PFSK-1 (cell line): ENCODE results near the gene CUL1.

Experiments used
- FOXP2 ChIP-seq: optimal IDR thresholded peaks from 2 replicates; pipeline ENCODE3; 2011; ENCODE audit warnings: borderline replicate concordance, control low read depth, inconsistent platforms; ENCODE audit not compliant: insufficient read depth; ENCODE audit errors: extremely low read length, extremely low read depth
- POLR2AphosphoS5 ChIP-seq: IDR thresholded peaks from 2 replicates; pipeline ENCODE4 v1.6.1; 2012; ENCODE audit warnings: low read depth, mild to moderate bottlenecking, control low read depth, low read length, moderate library complexity
- SIN3A ChIP-seq: IDR thresholded peaks from 2 replicates; pipeline ENCODE4 v1.6.1; 2012; ENCODE audit warnings: mild to moderate bottlenecking, low read length, moderate library complexity, borderline replicate concordance; ENCODE audit not compliant: insufficient read depth
- TAF1 ChIP-seq: IDR thresholded peaks from 2 replicates; pipeline ENCODE4 v1.6.1; 2012; ENCODE audit warnings: low read length, control low read depth, borderline replicate concordance; ENCODE audit not compliant: insufficient read depth
- TF ChIP-seq, protein P1 (sequence below), 2 experiments: IDR thresholded peaks; 2 replicates each; pipeline versions ENCODE4 v1.6.1 to v1.8.0; 2011 to 2012; ENCODE audit warnings: low read depth in 2 of 2, low read length in 2 of 2, control low read depth in 1 of 2, inconsistent platforms in 1 of 2, mild to moderate bottlenecking in 1 of 2, moderate library complexity in 1 of 2; ENCODE audit not compliant: insufficient read depth in 1 of 2

Gene CUL1

DNA sequence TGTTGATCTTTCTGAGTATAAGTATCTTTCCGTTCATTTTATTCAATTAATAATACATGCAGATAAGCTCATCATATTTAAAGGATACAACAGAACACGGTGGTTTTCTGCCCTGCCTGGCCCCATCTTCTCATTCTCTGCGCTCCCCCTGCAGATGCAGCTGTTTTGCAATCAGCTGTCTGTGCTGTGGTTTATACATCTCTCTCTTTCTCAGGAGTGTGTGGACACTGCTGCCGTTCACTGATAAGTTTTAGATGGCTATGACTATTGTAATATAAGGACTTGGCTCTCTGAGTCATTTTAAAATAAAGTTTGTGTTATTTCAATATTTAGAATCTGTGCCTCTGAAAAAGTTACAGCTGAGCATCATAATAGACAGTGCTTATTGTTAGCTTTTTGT lies 54.5 kb downstream of the CUL1 start:
- TF ChIP-seq TAF1 (no peak), POLR2AphosphoS5 (no peak), SIN3A (no peak), FOXP2 (no peak)
- TF ChIP-seq, protein P1, sequence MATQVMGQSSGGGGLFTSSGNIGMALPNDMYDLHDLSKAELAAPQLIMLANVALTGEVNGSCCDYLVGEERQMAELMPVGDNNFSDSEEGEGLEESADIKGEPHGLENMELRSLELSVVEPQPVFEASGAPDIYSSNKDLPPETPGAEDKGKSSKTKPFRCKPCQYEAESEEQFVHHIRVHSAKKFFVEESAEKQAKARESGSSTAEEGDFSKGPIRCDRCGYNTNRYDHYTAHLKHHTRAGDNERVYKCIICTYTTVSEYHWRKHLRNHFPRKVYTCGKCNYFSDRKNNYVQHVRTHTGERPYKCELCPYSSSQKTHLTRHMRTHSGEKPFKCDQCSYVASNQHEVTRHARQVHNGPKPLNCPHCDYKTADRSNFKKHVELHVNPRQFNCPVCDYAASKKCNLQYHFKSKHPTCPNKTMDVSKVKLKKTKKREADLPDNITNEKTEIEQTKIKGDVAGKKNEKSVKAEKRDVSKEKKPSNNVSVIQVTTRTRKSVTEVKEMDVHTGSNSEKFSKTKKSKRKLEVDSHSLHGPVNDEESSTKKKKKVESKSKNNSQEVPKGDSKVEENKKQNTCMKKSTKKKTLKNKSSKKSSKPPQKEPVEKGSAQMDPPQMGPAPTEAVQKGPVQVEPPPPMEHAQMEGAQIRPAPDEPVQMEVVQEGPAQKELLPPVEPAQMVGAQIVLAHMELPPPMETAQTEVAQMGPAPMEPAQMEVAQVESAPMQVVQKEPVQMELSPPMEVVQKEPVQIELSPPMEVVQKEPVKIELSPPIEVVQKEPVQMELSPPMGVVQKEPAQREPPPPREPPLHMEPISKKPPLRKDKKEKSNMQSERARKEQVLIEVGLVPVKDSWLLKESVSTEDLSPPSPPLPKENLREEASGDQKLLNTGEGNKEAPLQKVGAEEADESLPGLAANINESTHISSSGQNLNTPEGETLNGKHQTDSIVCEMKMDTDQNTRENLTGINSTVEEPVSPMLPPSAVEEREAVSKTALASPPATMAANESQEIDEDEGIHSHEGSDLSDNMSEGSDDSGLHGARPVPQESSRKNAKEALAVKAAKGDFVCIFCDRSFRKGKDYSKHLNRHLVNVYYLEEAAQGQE (IDR thresholded peaks at IDR 0.05; ENCODE audit: insufficient read depth in 1 of 2, low read depth in 2 of 2, low read length in 2 of 2), result no peak

- TF ChIP-seq TAF1, result no peak
- TF ChIP-seq, protein P1 (IDR thresholded peaks at IDR 0.05; ENCODE audit: insufficient read depth in 1 of 2, low read depth in 2 of 2, low read length in 2 of 2), result no peak
- no peak for TF ChIP-seq SIN3A
- TF ChIP-seq POLR2AphosphoS5, result no peak
- TF ChIP-seq FOXP2, result no peak
These were observed 56.2 kb downstream of the CUL1 start for GRCh38 chr7:148754912-148755311.

- TF ChIP-seq, protein P1 (IDR thresholded peaks at IDR 0.05; ENCODE audit: insufficient read depth in 1 of 2, low read depth in 2 of 2, low read length in 2 of 2), result no peak
- no peak for TF ChIP-seq POLR2AphosphoS5
These were observed 63.0 kb downstream of the CUL1 start for GRCh38 chr7:148761499-148762278.

- TF ChIP-seq TAF1 (no peak), SIN3A (no peak), POLR2AphosphoS5 (no peak), FOXP2 (no peak)
- TF ChIP-seq, protein P1 (IDR thresholded peaks at IDR 0.05; ENCODE audit: insufficient read depth in 1 of 2, low read depth in 2 of 2, low read length in 2 of 2), result no peak
These were observed 64.9 kb downstream of the CUL1 start for GRCh38 chr7:148763622-148764021.

DNA sequence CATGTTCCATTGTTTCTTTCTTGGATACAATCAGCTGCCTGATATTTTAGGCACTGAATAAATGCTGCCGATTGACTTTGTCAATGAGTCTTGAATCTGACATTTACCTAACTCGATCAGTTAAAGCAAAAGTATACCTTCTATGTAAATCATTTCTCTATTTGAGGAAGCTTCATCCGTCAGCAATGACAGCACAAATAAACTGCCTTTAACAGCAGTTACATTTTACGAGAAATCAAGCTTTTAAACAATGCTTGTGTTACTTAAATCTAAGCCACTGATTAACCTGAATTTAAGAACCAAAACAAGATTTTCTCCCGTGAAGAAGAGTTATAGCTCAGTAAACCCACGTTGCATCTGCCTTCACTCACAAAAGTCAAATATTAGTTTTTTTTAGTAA lies 71.3 kb downstream of the CUL1 start:
- TF ChIP-seq POLR2AphosphoS5 (no peak), SIN3A (no peak), TAF1 (no peak), FOXP2 (no peak)
- TF ChIP-seq, protein P1 (IDR thresholded peaks at IDR 0.05; ENCODE audit: insufficient read depth in 1 of 2, low read depth in 2 of 2, low read length in 2 of 2), result no peak
